Testis (tissue), 3 donors: Measurements from ENCODE around the gene SENP5. TPM values are rescaled to one million over a fixed set of nuclear protein-coding genes. Genes with fewer than 3 reads are reported as not detected.

Experiments used
- DNase-seq: peaks from one replicate; pipeline ENCODE4 v3.0.0-alpha.2; 2019
- H3K27ac ChIP-seq, 2 donors: fragments of 200-600 bp; sonication (generic); one replicate each; pipeline ENCODE4 v1.5.1; 2019
- H3K27me3 ChIP-seq: fragments of 200-600 bp; sonication (generic); one replicate; pipeline ENCODE4 v1.5.1; 2019
- H3K36me3 ChIP-seq: fragments of 200-600 bp; sonication (generic); one replicate; pipeline ENCODE4 v1.5.1; 2017; ENCODE audit warnings: low read depth; ENCODE audit errors: missing control alignments
- H3K4me1 ChIP-seq: fragments of 200-600 bp; sonication (generic); one replicate; pipeline ENCODE4 v1.5.1; 2019
- H3K4me3 ChIP-seq, 2 donors: fragments of 200-600 bp; sonication (generic); one replicate each; pipeline ENCODE4 v1.5.1; 2017 to 2019
- H3K9me3 ChIP-seq: fragments of 200-600 bp; sonication (generic); one replicate; pipeline ENCODE4 v1.5.1; 2017
- CTCF ChIP-seq, 3 experiments: fragments of 450-650 bp in 2 of 3; fragments of 200-600 bp in 1 of 3; sonication (generic) in 1 of 3; IDR thresholded peaks; one replicate each; pipeline ENCODE4 v1.5.1; 2016 to 2019; ENCODE audit warnings: antibody characterized with exemption in 3 of 3, mild to moderate bottlenecking in 2 of 3, moderate library complexity in 1 of 3
- POLR2A ChIP-seq: fragments of 450-650 bp; IDR thresholded peaks from one replicate; pipeline ENCODE4 v1.6.1; 2017; ENCODE audit warnings: antibody characterized with exemption, mild to moderate bottlenecking, moderate library complexity
- WGBS, 2 donors: methylation state at CpG; one replicate each; pipeline ENCODE4 v1.1.5; 2018; 5-methylcytosine and 5-hydroxymethylcytosine counted together
- intact Hi-C: fragments of 100-400 bp; cut with DNase I; formaldehyde crosslinking; loops from one replicate; pipeline ENCODE4 v1.15.1; 2023; ENCODE audit warnings: low total_unique reads
- polyA plus RNA-seq: library from polyadenylated mRNA; stranded (reverse); fragments of 350-450 nt; fragmentation: Illumina TruSeq; extraction: RNeasy Lipid Tissue Mini Kit (QIAGEN cat#74804); gene quantifications from one replicate; pipeline ENCODE4 v1.2.3, GENCODE V29; 2014; ENCODE audit warnings: low read depth, low replicate concordance; ENCODE audit not compliant: insufficient read depth
- total RNA-seq, 2 donors: library from RNA; depleted of rRNA; stranded (reverse); fragments of >200 nt; gene quantifications; one replicate each; pipeline ENCODE4 v1.2.3, GENCODE V29; 2016

SENP5 gene
- total and polyA plus RNA-seq, 3 donors from 2014 or later: 40.9 to 83.9 (median 76.8) TPM

DNA sequence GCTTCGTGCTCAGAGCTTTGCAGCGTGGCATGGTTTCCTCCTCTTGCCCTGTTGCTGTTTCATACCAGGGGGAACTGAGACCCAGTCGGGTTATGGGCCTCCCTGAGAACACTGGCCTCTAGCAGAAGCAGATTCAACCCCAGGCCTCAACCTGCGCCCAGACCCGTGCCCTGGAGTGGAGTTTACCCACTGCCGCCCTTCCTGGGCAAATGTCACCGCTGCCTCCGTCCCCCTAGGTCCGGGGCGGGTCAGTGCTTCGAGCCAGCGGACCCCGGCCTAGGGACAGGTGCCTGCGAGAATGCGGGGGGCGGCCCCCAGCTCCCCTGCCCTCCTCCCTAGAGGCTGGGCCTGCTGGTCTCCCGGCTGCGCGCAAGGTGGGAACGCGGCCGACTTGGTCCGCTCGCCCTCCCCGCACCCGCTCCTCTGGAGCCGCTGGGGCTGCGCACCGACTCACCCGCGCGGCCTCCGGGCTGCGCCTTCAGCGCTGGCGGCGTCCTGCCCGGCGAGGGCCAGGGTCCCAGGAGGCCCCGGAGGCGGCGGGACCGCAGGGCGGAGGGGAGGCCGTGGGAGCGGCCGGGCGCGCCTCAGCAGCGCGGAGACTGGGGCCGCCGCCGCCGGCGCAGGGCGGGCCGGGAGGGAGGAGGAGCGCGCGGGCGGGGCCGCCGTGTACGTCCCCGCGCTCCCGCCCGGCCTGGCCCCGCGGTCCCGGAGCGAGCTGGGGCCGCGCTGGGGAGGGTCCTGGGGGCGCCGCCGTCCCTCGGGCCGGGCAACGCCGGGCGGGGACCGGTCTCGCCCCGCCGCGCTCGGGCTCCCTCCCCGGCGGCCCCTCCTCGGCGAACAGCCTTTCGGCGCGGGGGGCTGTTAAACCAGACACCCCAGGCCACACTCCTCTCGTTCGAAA is 100.8 kb downstream of the SENP5 start, which contains the start of gene PIGZ:
TSS of gene PIGZ (minus strand) at position 601 of the 901 bp plus-strand sequence. CDS start 16,802 bp downstream, outside the sequence.
- intact Hi-C loops: no loop called here
- Histone ChIP-seq H3K36me3 (no peaks in the 10 kb centered on the region), H3K4me1 (peaks cover 6% of the 10 kb centered on the region), H3K27me3 (no peaks in the 10 kb centered on the region), H3K9me3 (no peaks in the 10 kb centered on the region), H3K27ac (peak within 1 kb of the TSS in 1 of 2 donors; percentile 67), H3K4me3 (peak within 1 kb of the TSS; percentile 61 to 69)
- WGBS, 2 donors: 2% methylated on average over 81 of the region's 98 CpGs; no CpG with 5 or more reads in 1 of the 2 donors
- TF ChIP-seq CTCF (IDR thresholded peaks at IDR 0.05): no peak
- TF ChIP-seq POLR2A: no peak
- DNase-seq: no peak

- Histone ChIP-seq H3K4me3 (peak overlapping the region; percentile 61 to 69), H3K4me1 (peaks cover 6% of the 10 kb centered on the region), H3K27me3 (no peaks in the 10 kb centered on the region), H3K36me3 (no peaks in the 10 kb centered on the region), H3K9me3 (no peaks in the 10 kb centered on the region), H3K27ac (peak overlapping the region in 1 of 2 donors; percentile 67)
- TF ChIP-seq POLR2A (no peak), CTCF (IDR thresholded peaks at IDR 0.05) (no peak)
- WGBS, 2 donors: 0% methylated on average over 1 to 11 of the region's 72 CpGs
- DNase-seq: no peak
- intact Hi-C loops: no loop called here
Observed at GRCh38 chr3:196969134-196969659, 101.5 kb downstream of the SENP5 start.

DNA sequence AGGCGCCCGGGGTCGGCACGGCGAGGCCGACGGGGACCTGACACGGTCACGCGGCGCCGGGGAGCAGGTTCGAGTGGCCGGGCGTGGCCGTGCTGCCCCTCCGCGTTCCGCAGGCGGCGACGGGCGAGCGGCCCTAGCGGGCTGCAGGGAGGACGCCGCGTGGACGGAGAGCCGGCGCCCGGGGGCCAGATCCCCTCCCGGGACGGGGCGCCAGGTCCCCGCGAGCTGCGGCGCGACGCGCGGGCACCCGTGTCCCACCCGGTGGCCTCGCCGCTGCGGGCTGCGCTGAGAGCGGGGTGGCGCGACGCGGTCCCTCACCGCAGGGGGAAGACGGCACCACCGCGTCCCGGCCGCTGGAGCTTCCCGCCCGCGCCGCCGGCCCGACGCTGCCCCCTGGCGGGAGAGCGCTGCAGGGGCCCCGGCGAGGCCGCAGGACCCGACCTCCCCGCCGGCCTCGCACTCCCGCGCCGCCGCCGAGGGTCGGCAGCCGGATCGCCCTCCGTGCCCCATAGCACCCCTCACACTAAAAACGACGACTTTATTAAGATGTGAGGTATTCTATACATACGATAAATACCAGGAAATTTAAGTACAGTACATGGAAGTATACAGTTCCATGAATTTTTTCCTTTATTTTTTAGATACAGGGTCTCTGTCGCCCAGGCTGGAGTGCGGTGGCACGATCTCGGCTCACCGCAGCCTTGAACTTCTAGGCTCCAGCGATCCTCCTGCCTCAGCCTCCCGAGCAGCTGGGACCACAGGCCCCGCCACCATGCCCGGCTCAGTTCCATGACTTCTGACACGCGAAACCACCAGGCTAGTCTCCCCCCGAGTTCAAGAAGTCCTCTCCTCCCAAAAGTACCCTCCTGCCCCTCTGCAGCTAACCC is 102.2 kb downstream of the SENP5 start:
- Histone ChIP-seq H3K36me3 (no peaks in the 10 kb centered on the region), H3K4me1 (peaks cover 6% of the 10 kb centered on the region), H3K27ac (no peak overlapping the region), H3K27me3 (no peaks in the 10 kb centered on the region), H3K9me3 (no peaks in the 10 kb centered on the region), H3K4me3 (peak overlapping the region; percentile 61 to 69)
- no peak for TF ChIP-seq POLR2A
- peak; percentile 81 to 89 (median 89) for TF ChIP-seq CTCF (IDR thresholded peaks at IDR 0.05)
- intact Hi-C loops: no loop called here
- 20 to 46% methylated on average over 15 to 35 of the region's 100 CpGs for WGBS, 2 donors
- DNase-seq: peak; percentile 40

GRCh38 chr3:196970547-196971093 is 102.9 kb downstream of the SENP5 start:
- Histone ChIP-seq H3K27me3 (no peaks in the 10 kb centered on the region), H3K4me1 (peaks cover 6% of the 10 kb centered on the region), H3K27ac (no peak overlapping the region), H3K9me3 (no peaks in the 10 kb centered on the region), H3K36me3 (no peaks in the 10 kb centered on the region), H3K4me3 (no peak overlapping the region)
- 67 to 73% methylated on average over 15 of the region's 15 CpGs for WGBS, 2 donors
- no peak for DNase-seq
- TF ChIP-seq POLR2A (no peak), CTCF (IDR thresholded peaks at IDR 0.05) (no peak)
- intact Hi-C loops: no loop called here
